Ascending aorta (tissue), 2 donors: ENCODE measurements around the gene MAPK1. TPM values are rescaled to one million over a fixed set of nuclear protein-coding genes. Genes with fewer than 3 reads are reported as not detected.
"Not testable (repeated sequence)": the region's sequence is repeated elsewhere in the genome, so short reads cannot be mapped to it uniquely, and the experiment has no call there.

Experiments
- DNase-seq, 2 donors: peaks; one replicate each; pipeline ENCODE4 v3.0.0-alpha.2; 2019; ENCODE audit warnings: low spot score in 2 of 2
- H3K27ac ChIP-seq, 2 donors: fragments of 200-600 bp; sonication (generic); one replicate each; pipeline ENCODE4 v1.5.1; 2016 to 2017; ENCODE audit warnings: mild to moderate bottlenecking in 1 of 2
- H3K27me3 ChIP-seq: fragments of 200-600 bp; sonication (generic); one replicate; pipeline ENCODE4 v1.5.1; 2017
- H3K36me3 ChIP-seq, 2 donors: fragments of 200-600 bp; sonication (generic); one replicate each; pipeline ENCODE4 v1.5.1; 2016
- H3K4me1 ChIP-seq, 2 donors: fragments of 200-600 bp; sonication (generic); one replicate each; pipeline ENCODE4 v1.5.1; 2016 to 2017; ENCODE audit warnings: mild to moderate bottlenecking in 1 of 2
- H3K4me3 ChIP-seq, 2 donors: fragments of 200-600 bp; sonication (generic); one replicate each; pipeline ENCODE4 v1.5.1; 2016 to 2017; ENCODE audit warnings: mild to moderate bottlenecking in 1 of 2
- H3K9me3 ChIP-seq, 2 donors: fragments of 200-600 bp; sonication (generic); one replicate each; pipeline ENCODE4 v1.5.1; 2016
- intact Hi-C: fragments of 100-400 bp; cut with DNase I; formaldehyde crosslinking; loops from one replicate; pipeline ENCODE4 v1.15.1; 2023
- total RNA-seq: library from RNA; depleted of rRNA; stranded (reverse); fragments of >200 nt; gene quantifications from one replicate; pipeline ENCODE4 v1.1.0, GENCODE V29; 2016
- TF ChIP-seq, protein P1 (sequence below), 3 experiments: fragments of 200-600 bp in 2 of 3; fragments of 450-650 bp in 1 of 3; sonication (generic) in 2 of 3; IDR thresholded peaks; one replicate each; pipeline ENCODE4 v1.5.1; 2016 to 2019; ENCODE audit warnings: antibody characterized with exemption in 3 of 3, mild to moderate bottlenecking in 1 of 3, moderate library complexity in 1 of 3

Gene MAPK1
- total RNA-seq, result 43.3 TPM

DNA sequence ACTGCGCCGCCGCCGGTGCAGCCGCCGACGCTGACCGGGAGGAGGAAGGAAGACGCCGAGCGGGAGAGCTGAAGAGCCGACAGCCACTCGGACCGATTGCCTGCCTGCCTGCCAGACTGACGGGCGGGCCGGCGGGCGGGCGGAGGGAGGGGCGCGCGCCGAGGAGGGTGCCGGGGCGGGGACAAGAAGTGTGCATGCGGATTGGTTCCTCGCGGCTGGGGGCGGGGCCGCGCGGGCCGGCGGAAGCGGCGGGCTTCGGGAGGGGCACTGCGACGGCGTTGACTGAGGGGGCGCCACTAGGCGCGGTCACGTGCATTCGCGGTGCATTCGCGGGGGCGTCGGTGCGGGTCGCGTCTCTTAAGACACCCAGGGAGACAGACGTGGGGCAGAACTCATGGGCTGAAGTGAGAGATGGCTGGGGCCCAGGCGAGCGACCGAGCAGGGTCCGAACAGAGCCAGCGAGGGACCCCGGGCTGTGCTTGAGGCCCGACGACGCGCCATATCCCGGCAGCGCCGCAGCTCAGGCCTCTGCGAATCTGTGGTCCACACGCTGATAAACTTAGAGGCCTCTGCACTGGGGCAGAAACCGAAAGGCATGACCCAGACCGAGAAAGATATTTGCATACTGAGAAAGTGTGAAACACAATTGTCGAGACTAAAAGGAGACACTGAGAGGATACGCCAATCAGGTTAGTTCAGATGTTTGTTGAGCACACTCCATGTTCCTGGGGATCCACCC, at the start of gene MAPK1:
Gene MAPK1 (minus strand): TSS at position 118 of the 739 bp plus-strand sequence. CDS start 205 bp downstream, outside the sequence.
- Histone ChIP-seq H3K4me3 (peak within 1 kb of the TSS; percentile 89 to 93), H3K27ac (peak within 1 kb of the TSS; percentile 87 to 91), H3K36me3 (no peaks in the 10 kb centered on the region), H3K27me3 (no peaks in the 10 kb centered on the region), H3K4me1 (peaks cover 3 to 21% of the 10 kb centered on the region in 2 donors), H3K9me3 (no peaks in the 10 kb centered on the region)
- peak; percentile 71 to 96 for DNase-seq
- TF ChIP-seq, protein P1, sequence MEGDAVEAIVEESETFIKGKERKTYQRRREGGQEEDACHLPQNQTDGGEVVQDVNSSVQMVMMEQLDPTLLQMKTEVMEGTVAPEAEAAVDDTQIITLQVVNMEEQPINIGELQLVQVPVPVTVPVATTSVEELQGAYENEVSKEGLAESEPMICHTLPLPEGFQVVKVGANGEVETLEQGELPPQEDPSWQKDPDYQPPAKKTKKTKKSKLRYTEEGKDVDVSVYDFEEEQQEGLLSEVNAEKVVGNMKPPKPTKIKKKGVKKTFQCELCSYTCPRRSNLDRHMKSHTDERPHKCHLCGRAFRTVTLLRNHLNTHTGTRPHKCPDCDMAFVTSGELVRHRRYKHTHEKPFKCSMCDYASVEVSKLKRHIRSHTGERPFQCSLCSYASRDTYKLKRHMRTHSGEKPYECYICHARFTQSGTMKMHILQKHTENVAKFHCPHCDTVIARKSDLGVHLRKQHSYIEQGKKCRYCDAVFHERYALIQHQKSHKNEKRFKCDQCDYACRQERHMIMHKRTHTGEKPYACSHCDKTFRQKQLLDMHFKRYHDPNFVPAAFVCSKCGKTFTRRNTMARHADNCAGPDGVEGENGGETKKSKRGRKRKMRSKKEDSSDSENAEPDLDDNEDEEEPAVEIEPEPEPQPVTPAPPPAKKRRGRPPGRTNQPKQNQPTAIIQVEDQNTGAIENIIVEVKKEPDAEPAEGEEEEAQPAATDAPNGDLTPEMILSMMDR (IDR thresholded peaks at IDR 0.05), result peak in 2 of 3 experiments; percentile 41 to 43
- intact Hi-C loops, result loop anchor here (1.0 to 5.0 kb wide), 5 partner anchors 17 to 130 kb away; partner anchors contain the start of gene YPEL1

DNA sequence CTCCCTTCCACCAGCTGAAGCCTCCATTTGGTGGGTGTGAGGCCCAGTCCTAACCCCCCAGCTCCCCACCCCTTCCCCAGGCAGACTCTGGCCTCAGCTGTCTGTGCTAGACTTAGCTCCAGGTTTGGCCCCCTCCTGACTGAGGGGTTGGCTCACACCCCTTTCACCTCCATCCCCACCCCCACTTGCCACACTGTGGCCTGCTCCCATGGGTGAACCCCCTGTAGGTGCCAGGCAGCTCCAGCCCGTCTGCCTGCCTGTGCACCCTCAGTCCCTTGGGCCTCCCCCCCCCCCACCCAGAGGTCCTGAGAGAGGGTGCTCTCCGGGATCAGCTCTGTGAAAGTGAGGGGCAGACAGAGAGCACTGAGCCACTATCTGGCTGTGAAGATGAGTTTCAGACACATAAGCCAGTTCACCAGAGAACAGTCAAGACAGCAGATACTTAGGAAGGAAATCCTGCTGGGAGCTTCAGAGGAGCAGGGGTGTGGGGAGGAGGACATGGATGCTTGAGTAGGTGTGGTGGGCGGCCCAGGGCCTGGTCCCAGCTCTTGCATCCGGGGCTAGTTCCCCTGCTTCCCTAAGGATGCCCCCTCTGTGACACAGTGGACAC, 49.0 kb upstream of the MAPK1 start:
- TF ChIP-seq, protein P1 (IDR thresholded peaks at IDR 0.05), result no peak
- Histone ChIP-seq H3K4me3 (no peak overlapping the region), H3K27me3 (no peaks in the 10 kb centered on the region), H3K9me3 (no peaks in the 10 kb centered on the region), H3K4me1 (no peaks in the 10 kb centered on the region), H3K36me3 (peaks cover 12% of the 10 kb centered on the region in 2 donors), H3K27ac (no peak overlapping the region)
- DNase-seq, result no peak
- intact Hi-C loops, result no loop called here

DNA sequence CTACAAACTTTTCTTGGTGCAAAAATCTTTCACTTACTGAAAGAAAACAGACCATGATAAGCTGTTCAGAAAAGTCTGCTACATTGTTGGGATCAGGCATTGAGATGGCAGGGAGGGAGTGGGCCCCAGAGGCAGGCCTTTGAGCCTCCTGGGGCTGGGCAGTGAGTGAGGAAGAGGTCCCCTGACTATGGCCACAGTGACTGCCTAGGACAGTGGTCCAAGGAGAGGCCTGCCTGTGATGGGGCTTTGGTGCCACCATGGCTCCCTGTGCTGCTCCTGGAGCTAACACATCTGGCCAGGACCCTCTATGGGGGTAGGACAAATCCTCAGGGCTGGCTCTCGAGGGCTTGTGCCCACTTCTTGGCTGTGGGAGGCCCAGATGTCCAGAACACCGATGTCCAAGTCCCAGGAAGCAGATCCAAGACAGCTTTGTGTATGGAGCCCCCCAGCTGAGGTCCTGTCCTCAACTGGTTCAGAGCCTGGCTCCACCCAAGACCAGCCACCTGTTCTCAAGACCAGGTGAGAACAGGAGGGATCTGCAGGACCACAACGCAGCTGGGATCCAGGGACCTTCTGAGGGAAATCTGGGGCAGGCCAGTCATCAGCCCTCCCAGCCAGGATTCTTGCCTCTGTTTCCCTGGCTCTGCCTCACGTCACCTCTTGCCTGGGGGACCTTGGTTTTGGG, 48.3 kb upstream of the MAPK1 start:
- H3K27ac ChIP-seq, result no peak overlapping the region
- H3K4me3 ChIP-seq, result no peak overlapping the region
- no peaks in the 10 kb centered on the region for H3K9me3 ChIP-seq
- intact Hi-C loops, result no loop called here
- H3K27me3 ChIP-seq, result no peaks in the 10 kb centered on the region
- peaks cover 7 to 8% of the 10 kb centered on the region in 2 donors for H3K36me3 ChIP-seq
- no peaks in the 10 kb centered on the region for H3K4me1 ChIP-seq
- DNase-seq, result no peak
- TF ChIP-seq, protein P1 (IDR thresholded peaks at IDR 0.05), result no peak

DNA sequence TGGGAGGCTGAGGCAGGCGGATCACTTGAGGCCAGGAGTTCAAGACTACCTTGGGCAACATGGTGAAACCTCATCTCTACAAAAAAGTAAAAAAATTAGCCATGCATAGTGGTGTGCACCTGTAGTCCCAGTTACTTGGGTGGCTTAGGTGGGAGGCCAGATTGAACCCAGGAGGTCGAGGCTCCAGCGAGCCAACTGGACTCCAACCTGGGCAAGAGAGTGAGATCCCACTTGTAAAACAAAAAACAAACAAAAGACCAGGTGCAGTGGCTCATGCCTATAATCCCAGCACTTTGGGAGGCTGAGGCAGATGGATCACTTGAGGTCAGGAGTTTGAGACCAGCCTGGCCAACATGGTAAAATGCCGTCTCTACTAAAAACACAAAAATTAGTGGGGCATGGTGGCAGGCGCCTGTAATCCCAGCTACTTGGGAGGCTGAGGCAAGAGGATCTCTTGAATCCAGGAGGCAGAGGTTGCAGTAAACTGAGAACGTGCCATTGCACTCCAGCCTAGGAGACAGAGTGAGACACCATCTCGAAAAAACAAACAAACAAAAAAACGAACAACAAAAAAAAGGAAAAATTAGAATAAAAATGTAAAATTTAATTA, 46.7 kb upstream of the MAPK1 start:
- H3K4me1 ChIP-seq, H3K36me3 ChIP-seq, DNase-seq, H3K4me3 ChIP-seq, H3K9me3 ChIP-seq, H3K27ac ChIP-seq, intact Hi-C loops, H3K27me3 ChIP-seq: not testable (repeated sequence)

DNA sequence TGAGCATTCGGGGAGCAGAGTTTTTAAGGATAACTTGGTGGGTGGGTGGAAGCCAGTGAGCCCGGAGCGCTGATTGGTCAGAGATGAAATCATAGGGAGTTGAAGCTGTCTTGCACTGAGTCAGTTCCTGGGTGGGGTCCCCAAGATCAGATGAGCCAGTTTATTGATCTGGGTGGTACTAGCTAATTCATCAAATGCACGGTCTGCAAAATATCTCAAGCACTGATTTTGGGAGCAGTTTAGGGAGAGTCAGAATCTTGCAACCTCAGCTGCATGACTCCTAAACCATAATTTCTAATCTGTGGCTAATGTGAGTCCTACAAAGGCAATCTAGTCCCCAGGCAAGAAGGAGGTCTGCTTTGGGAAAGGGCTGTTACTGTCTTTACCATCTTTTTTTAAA, 42.9 kb upstream of the MAPK1 start:
- DNase-seq, H3K27me3 ChIP-seq, H3K4me3 ChIP-seq, H3K9me3 ChIP-seq, H3K4me1 ChIP-seq, H3K36me3 ChIP-seq, intact Hi-C loops, H3K27ac ChIP-seq: not testable (repeated sequence)

DNA sequence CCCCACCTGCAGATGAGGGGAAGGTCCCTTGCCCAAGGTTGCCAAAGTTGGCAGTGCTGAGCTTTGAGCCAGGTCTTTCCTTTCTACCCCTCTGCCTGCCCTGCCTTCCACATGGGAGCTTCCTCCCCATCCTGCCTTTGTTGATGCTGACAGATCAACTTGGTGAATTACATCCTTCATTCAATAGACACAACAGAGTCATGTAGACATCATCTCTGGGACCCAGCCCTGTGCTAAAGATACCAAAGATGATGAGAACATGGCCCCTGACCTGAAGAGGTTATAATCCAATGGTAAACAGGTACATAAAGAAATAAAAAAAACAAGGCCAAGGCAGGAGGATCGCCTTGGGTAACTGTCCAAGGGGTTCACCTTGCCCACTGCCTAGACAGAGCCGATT, 42.4 kb upstream of the MAPK1 start:
- no peak overlapping the region for H3K4me3 ChIP-seq
- H3K4me1 ChIP-seq, result no peaks in the 10 kb centered on the region
- no peaks in the 10 kb centered on the region for H3K9me3 ChIP-seq
- no peaks in the 10 kb centered on the region for H3K36me3 ChIP-seq
- intact Hi-C loops, result no loop called here
- DNase-seq, result no peak
- TF ChIP-seq, protein P1 (IDR thresholded peaks at IDR 0.05), result no peak
- H3K27ac ChIP-seq, result no peak overlapping the region
- H3K27me3 ChIP-seq, result no peaks in the 10 kb centered on the region
